DOHH2 (cell line): ENCODE data around the gene NKX3-2.

Experiments
- CTCF ChIP-seq: fragments of 200-600 bp; sonication (generic); IDR thresholded peaks from one replicate; pipeline ENCODE4 v1.5.1; 2014; ENCODE audit warnings: antibody characterized with exemption, mild to moderate bottlenecking, low read depth, low read length; ENCODE audit not compliant: poor library complexity, severe bottlenecking
- EZH2phosphoT487 ChIP-seq: fragments of 200-600 bp; sonication (generic); IDR thresholded peaks from 2 replicates; pipeline ENCODE4 v1.6.1; 2017; ENCODE audit warnings: borderline replicate concordance, mild to moderate bottlenecking, antibody characterized with exemption, low read length, moderate library complexity, mixed read lengths

DNA sequence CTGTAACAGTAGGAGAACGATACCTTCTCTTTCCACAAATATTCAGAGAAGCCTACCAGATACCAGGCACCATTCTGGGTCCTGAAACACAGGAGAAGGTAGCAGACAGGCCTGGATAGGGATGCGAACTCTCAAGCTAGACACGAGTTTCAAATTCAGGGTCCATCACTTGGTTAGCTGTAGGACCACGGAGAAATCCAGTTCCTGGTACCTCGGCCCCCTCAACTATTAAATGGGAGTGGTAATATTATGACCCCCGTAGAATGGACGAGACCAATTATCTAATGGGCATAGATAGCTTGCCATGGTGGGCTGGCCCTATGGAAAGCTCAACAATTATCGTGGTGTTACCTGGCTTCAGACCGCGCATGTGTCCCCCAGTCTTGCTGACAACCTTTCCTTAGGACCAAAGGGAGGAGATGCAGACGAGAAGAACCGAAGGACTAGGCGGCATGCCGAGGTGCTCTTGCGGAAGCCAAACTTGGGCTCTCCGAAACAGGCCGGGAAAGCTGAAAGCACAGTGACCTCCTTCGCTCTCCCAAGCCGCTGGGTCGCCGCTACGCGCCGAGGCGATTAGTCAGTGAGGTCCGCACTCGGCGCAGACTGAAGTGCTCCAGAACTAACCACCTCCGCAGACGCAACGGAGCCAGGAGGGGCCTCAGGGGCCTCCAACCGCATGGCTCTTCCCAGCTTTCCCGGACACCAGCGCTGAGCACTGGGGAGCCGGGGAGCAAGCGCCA is 19.6 kb downstream of the NKX3-2 start:
- TF ChIP-seq CTCF (no peak), EZH2phosphoT487 (no peak)
